Measurements from ENCODE around the gene GBX1. TPM values are rescaled to one million over a fixed set of nuclear protein-coding genes. Genes with fewer than 3 reads are reported as not detected.

GBX1 gene
- total RNA-seq, 2 donors from 2014 or later = not detected

DNA sequence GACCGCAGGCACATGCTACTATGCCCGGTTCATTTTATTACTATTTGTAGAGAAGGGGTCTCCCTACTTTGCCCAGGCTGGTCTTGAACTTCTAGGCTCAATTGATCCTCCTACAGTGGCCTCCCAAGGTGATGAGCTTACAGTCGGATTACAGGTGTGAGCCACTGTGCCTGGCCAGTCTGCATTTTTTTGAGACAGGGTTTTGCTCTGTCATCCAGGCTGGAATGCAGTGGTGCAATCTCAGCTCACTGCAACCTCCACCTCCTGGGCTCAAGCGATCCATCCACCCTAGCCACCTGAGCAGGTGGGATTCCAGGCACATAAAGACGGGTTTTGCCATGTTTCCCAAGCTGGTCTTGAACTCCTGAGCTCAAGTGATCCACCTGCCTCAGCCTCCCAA is 45.1 kb upstream of the GBX1 start:
- DNase-seq = no peak
- Histone ChIP-seq H3K4me3 (ENCODE audit: low read length) (no peak overlapping the region), H3K27me3 (ENCODE audit: control insufficient read depth, insufficient read depth, low read length, poor library complexity, severe bottlenecking) (no peaks in the 10 kb centered on the region), H3K4me1 (ENCODE audit: control insufficient read depth, insufficient read depth, low read length) (peaks cover 8% of the 10 kb centered on the region), H3K27ac (ENCODE audit: low read depth, low read length) (no peak overlapping the region), H3K9ac (ENCODE audit: extremely low read depth, low read length, poor library complexity, severe bottlenecking) (no peak overlapping the region), H3K36me3 (ENCODE audit: control insufficient read depth, insufficient read depth, low read length) (peaks cover 45% of the 10 kb centered on the region), H3K9me3 (ENCODE audit: control insufficient read depth, low read length) (no peaks in the 10 kb centered on the region)
- Mint-ChIP-seq H3K4me3 (no peak overlapping the region), H3K27ac (no peak overlapping the region), H3K36me3 (ENCODE audit: low read depth) (peaks cover 40% of the 10 kb centered on the region), H3K9me3 (no peaks in the 10 kb centered on the region), H3K4me1 (peaks cover 15% of the 10 kb centered on the region), H3K27me3 (ENCODE audit: insufficient read depth) (no peaks in the 10 kb centered on the region)
- TF ChIP-seq, protein P1, sequence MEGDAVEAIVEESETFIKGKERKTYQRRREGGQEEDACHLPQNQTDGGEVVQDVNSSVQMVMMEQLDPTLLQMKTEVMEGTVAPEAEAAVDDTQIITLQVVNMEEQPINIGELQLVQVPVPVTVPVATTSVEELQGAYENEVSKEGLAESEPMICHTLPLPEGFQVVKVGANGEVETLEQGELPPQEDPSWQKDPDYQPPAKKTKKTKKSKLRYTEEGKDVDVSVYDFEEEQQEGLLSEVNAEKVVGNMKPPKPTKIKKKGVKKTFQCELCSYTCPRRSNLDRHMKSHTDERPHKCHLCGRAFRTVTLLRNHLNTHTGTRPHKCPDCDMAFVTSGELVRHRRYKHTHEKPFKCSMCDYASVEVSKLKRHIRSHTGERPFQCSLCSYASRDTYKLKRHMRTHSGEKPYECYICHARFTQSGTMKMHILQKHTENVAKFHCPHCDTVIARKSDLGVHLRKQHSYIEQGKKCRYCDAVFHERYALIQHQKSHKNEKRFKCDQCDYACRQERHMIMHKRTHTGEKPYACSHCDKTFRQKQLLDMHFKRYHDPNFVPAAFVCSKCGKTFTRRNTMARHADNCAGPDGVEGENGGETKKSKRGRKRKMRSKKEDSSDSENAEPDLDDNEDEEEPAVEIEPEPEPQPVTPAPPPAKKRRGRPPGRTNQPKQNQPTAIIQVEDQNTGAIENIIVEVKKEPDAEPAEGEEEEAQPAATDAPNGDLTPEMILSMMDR (conservative IDR thresholded peaks at IDR 0.05) = no peak
- 83 to 85% methylated on average over 5 of the region's 5 CpGs for WGBS, 2 experiments (ENCODE audit: insufficient coverage in 1 of 2, insufficient read length in 1 of 2)

- no peaks in the 10 kb centered on the region for H3K27me3 ChIP-seq (ENCODE audit: control insufficient read depth, insufficient read depth, low read length, poor library complexity, severe bottlenecking)
- peaks cover 8% of the 10 kb centered on the region for H3K4me1 ChIP-seq (ENCODE audit: control insufficient read depth, insufficient read depth, low read length)
- H3K9me3 ChIP-seq (ENCODE audit: control insufficient read depth, low read length) = no peaks in the 10 kb centered on the region
- no peak overlapping the region for H3K27ac ChIP-seq (ENCODE audit: low read depth, low read length)
- Mint-ChIP-seq H3K4me3 (no peak overlapping the region), H3K9me3 (no peaks in the 10 kb centered on the region), H3K27ac (peak overlapping the region; percentile 29), H3K4me1 (peaks cover 15% of the 10 kb centered on the region), H3K36me3 (ENCODE audit: low read depth) (peaks cover 32% of the 10 kb centered on the region), H3K27me3 (ENCODE audit: insufficient read depth) (peaks cover 4% of the 10 kb centered on the region)
- WGBS, 2 experiments (ENCODE audit: insufficient coverage in 1 of 2, insufficient read length in 1 of 2) = 88% methylated on average over 3 of the region's 3 CpGs; no CpG with 5 or more reads in 1 of the 2 experiments
- DNase-seq = no peak
- no peak overlapping the region for H3K4me3 ChIP-seq (ENCODE audit: low read length)
- peaks cover 34% of the 10 kb centered on the region for H3K36me3 ChIP-seq (ENCODE audit: control insufficient read depth, insufficient read depth, low read length)
- H3K9ac ChIP-seq (ENCODE audit: extremely low read depth, low read length, poor library complexity, severe bottlenecking) = no peak overlapping the region
- TF ChIP-seq, protein P1 (conservative IDR thresholded peaks at IDR 0.05) = peak; percentile 62
These were observed 43.8 kb upstream of the GBX1 start for GRCh38 chr7:151211155-151211772.

DNA sequence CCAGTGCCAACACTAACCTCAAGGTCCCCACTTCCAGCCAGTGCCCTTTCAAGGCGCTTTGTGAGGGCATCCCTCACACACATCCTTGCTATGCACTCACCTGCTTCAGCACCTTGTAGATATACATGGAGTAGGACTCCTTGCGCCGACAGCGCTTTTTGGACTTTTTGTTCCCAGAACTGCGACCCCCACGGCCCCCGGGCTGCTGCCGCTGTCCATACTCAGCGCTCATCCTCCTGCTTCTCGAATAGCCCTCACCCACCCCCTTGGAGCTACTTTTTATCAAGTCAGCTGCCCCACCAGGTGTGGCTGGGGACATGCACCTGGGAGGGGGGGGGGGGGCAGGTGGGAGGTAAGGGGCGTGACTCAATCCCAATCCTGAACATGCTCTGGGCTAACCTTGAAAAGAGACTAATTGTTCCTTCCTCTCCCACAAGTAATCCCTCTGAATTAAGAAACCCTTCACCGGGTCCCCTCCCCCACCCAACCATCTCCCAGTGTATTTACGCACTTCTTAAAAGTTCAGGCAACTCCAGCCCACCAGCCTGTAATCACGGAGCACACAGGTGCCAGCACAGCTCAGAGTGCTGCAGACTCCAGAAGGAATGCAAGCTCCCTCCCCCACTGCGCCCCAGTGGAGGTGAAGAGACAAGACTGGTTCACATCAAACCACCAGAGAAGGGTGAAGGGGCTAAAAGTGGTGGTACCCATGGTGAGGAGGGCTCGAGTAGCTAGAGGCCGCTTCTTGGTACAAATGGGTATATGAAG is 42.8 kb upstream of the GBX1 start, which contains the start of gene H2BK1:
Gene H2BK1, minus strand, starts transcription at position 402 of the 768 bp plus-strand sequence. Its CDS starts 170 bp downstream, at position 232.
- Mint-ChIP-seq H3K4me1 (peaks cover 15% of the 10 kb centered on the region), H3K9me3 (no peaks in the 10 kb centered on the region), H3K27ac (peak within 1 kb of the TSS; percentile 29), H3K27me3 (ENCODE audit: insufficient read depth) (peaks cover 14% of the 10 kb centered on the region), H3K4me3 (peak within 1 kb of the TSS; percentile 25), H3K36me3 (ENCODE audit: low read depth) (peaks cover 24% of the 10 kb centered on the region)
- no peak within 1 kb of the TSS for H3K27ac ChIP-seq (ENCODE audit: low read depth, low read length)
- peaks cover 8% of the 10 kb centered on the region for H3K4me1 ChIP-seq (ENCODE audit: control insufficient read depth, insufficient read depth, low read length)
- WGBS, 2 experiments (ENCODE audit: insufficient coverage in 1 of 2, insufficient read length in 1 of 2) = 88 to 89% methylated on average over 11 to 16 of the region's 17 CpGs
- TF ChIP-seq, protein P1 (conservative IDR thresholded peaks at IDR 0.05) = no peak
- peak; percentile 67 for DNase-seq
- H3K27me3 ChIP-seq (ENCODE audit: control insufficient read depth, insufficient read depth, low read length, poor library complexity, severe bottlenecking) = no peaks in the 10 kb centered on the region
- no peaks in the 10 kb centered on the region for H3K9me3 ChIP-seq (ENCODE audit: control insufficient read depth, low read length)
- peaks cover 24% of the 10 kb centered on the region for H3K36me3 ChIP-seq (ENCODE audit: control insufficient read depth, insufficient read depth, low read length)
- H3K4me3 ChIP-seq (ENCODE audit: low read length) = no peak within 1 kb of the TSS
- H3K9ac ChIP-seq (ENCODE audit: extremely low read depth, low read length, poor library complexity, severe bottlenecking) = no peak within 1 kb of the TSS

All from endodermal cell (in vitro differentiated cells).